Osteocyte (in vitro differentiated cells): ENCODE results near the gene ABCA13. TPM values are rescaled to one million over a fixed set of nuclear protein-coding genes. Genes with fewer than 3 reads are reported as not detected.

Source experiments
- DNase-seq: peaks from one replicate; pipeline ENCODE4 v3.0.0; 2021; ENCODE audit warnings: mixed read lengths; ENCODE audit not compliant: unreplicated experiment; ENCODE audit errors: extremely low spot score
- H3K27ac Mint-ChIP-seq: one replicate; pipeline ENCODE4 v1.8.0; 2021; ENCODE audit warnings: mild to moderate bottlenecking, mixed read lengths; ENCODE audit not compliant: unreplicated experiment
- H3K27me3 Mint-ChIP-seq: one replicate; pipeline ENCODE4 v1.8.0; 2021; ENCODE audit warnings: mixed read lengths; ENCODE audit not compliant: unreplicated experiment
- H3K36me3 Mint-ChIP-seq: one replicate; pipeline ENCODE4 v1.8.0; 2021; ENCODE audit warnings: mixed read lengths; ENCODE audit not compliant: unreplicated experiment
- H3K4me1 Mint-ChIP-seq: one replicate; pipeline ENCODE4 v1.8.0; 2021; ENCODE audit warnings: mixed read lengths; ENCODE audit not compliant: unreplicated experiment
- H3K4me3 Mint-ChIP-seq: one replicate; pipeline ENCODE4 v1.8.0; 2021; ENCODE audit warnings: mild to moderate bottlenecking, moderate library complexity, mixed read lengths; ENCODE audit not compliant: unreplicated experiment
- H3K9me3 Mint-ChIP-seq: one replicate; pipeline ENCODE4 v1.8.0; 2021; ENCODE audit warnings: mixed read lengths; ENCODE audit not compliant: unreplicated experiment
- total RNA-seq: library from RNA; stranded (reverse); gene quantifications from 2 replicates; pipeline ENCODE4 v1.2.1, GENCODE V29; 2021
- TF ChIP-seq, protein P1 (sequence below): fragments of 200-600 bp; sonication (generic); IDR thresholded peaks from 2 replicates; pipeline ENCODE4 v1.5.0; 2021; ENCODE audit warnings: antibody characterized with exemption, mild to moderate bottlenecking, moderate library complexity

The ABCA13 gene
- total RNA-seq, 1 donor from 2014 or later = 1.1 TPM

DNA sequence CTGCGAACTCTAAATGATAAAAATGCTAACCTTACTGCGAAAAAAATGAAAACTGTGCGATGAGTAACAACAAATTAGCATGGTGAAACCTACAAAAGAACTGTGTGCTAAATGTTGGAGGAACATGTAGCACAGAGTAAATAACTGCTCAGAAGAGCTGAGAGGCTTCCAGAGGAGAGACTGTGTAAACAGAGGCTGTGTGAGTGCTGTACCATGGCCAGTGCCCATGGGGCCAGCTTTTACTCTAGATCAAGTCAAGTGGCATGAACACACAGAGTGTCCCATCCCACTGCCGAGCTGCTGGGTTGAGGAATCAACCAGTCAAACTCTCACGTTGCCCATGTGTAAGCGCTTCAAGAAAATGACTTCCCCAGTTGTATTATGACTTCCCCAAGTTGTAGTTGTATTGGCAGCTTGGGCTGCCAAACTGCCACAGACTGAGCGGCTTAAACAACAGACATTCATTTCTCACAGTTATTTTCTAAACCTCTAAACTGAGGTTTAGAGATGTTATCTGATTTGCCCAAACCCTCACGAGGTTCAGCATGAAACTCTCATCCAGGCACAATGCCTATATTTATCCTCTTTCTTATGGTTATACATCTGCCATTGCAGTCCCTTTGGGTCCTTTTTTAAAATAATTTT is 270.7 kb downstream of the ABCA13 start:
- H3K9me3 Mint-ChIP-seq = no peaks in the 10 kb centered on the region
- H3K4me3 Mint-ChIP-seq = no peak overlapping the region
- H3K27ac Mint-ChIP-seq = no peak overlapping the region
- TF ChIP-seq, protein P1, sequence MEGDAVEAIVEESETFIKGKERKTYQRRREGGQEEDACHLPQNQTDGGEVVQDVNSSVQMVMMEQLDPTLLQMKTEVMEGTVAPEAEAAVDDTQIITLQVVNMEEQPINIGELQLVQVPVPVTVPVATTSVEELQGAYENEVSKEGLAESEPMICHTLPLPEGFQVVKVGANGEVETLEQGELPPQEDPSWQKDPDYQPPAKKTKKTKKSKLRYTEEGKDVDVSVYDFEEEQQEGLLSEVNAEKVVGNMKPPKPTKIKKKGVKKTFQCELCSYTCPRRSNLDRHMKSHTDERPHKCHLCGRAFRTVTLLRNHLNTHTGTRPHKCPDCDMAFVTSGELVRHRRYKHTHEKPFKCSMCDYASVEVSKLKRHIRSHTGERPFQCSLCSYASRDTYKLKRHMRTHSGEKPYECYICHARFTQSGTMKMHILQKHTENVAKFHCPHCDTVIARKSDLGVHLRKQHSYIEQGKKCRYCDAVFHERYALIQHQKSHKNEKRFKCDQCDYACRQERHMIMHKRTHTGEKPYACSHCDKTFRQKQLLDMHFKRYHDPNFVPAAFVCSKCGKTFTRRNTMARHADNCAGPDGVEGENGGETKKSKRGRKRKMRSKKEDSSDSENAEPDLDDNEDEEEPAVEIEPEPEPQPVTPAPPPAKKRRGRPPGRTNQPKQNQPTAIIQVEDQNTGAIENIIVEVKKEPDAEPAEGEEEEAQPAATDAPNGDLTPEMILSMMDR = no peak
- no peaks in the 10 kb centered on the region for H3K4me1 Mint-ChIP-seq
- DNase-seq = no peak
- H3K27me3 Mint-ChIP-seq = peaks cover 10% of the 10 kb centered on the region
- H3K36me3 Mint-ChIP-seq = no peaks in the 10 kb centered on the region

DNA sequence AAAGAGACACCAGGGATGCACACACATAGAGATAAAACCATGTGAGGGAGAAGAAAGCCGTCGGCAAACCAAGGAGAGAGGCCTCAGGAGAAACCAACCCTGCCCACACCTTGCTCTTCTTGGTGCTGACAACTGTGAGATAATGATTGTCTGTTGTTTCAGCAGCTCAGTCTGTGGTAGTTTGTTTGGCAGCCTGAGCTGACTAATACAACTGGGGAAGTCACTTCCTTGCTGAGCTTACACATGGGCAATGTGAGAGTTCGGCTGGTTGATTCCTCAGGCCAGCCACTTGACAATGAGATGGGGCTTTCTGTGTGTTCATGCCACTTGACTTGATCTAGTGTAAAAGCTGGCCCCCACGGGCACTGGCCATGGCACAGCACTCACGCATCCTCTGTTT is 271.8 kb downstream of the ABCA13 start:
- H3K27ac Mint-ChIP-seq = no peak overlapping the region

DNA sequence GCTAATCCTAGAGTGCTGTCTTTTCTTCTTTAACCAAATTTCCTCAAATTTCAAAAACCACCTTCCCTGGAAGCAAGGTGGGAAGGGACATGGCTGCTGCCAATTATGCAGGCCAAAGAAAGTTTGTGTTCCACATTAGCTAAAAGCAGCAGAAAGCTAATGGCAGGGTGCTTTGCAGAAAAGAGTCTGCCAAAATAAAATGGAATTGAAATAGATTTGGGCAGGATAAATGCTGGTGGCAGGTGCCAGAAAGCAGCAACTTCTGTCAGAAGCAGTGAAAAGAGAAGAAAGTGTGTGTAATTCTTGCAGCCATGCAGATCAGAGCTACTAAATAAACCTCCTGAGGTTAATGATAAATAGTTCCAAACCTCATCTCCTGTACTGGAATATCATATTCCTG is 275.5 kb downstream of the ABCA13 start:
- H3K9me3 Mint-ChIP-seq = no peaks in the 10 kb centered on the region
- H3K27ac Mint-ChIP-seq = no peak overlapping the region
- no peaks in the 10 kb centered on the region for H3K36me3 Mint-ChIP-seq
- DNase-seq = no peak
- peaks cover 5% of the 10 kb centered on the region for H3K27me3 Mint-ChIP-seq
- no peak overlapping the region for H3K4me3 Mint-ChIP-seq
- H3K4me1 Mint-ChIP-seq = no peaks in the 10 kb centered on the region
- TF ChIP-seq, protein P1 = no peak

More for the DNA sequence above, 271.8 kb downstream of the ABCA13 start:
- Mint-ChIP-seq H3K4me3 (no peak overlapping the region), H3K4me1 (no peaks in the 10 kb centered on the region), H3K27me3 (peaks cover 5% of the 10 kb centered on the region), H3K9me3 (no peaks in the 10 kb centered on the region), H3K36me3 (no peaks in the 10 kb centered on the region)
- TF ChIP-seq, protein P1 = no peak
- DNase-seq = no peak

DNA sequence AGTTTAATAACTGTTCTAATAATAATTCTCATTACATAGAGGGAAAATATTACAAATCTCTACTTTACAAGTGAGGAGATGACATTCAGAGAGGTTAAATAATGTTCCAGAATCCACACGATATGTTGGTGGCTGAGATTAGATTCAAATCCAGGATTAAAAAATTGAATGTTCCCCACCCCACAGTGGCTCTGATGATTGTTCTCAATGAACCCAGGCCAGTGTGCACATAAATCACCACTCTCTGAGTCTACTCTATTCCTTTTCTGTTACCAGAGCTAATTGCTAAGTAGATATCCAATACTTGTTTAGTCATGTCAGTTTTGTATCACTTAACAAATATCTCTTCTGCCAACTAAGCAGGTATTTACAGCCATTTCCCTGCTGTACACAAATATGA is 281.0 kb downstream of the ABCA13 start:
- TF ChIP-seq, protein P1 = no peak

DNA sequence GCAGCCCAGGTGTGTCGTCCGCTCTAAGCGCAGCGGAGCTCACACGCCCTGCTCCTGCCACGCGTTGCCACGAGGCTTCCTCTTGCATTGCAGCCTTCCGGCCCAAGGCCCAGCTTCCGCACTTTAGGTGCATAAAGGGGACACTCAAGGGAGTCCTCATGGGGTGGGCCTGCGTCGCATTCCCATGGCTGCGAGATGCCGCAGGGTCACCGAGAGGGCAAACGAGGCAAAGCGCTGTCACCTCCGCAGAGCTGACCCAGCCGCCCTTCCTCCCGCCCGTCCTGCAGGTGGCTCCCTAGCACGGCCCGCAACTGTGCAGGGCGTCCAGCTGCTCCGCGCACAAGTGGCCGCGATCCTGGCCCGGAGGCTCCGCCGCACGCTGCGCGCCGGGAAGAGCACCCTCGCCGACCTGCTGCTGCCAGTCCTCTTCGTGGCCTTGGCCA is 283.5 kb downstream of the ABCA13 start:
- peaks cover 6% of the 10 kb centered on the region for H3K27me3 Mint-ChIP-seq
- TF ChIP-seq, protein P1 = no peak
- no peaks in the 10 kb centered on the region for H3K9me3 Mint-ChIP-seq
- H3K27ac Mint-ChIP-seq = no peak overlapping the region
- H3K4me3 Mint-ChIP-seq = no peak overlapping the region
- no peaks in the 10 kb centered on the region for H3K36me3 Mint-ChIP-seq
- DNase-seq = no peak
- no peaks in the 10 kb centered on the region for H3K4me1 Mint-ChIP-seq

More for the DNA sequence above, 281.0 kb downstream of the ABCA13 start:
- Mint-ChIP-seq H3K9me3 (no peaks in the 10 kb centered on the region), H3K4me1 (no peaks in the 10 kb centered on the region), H3K36me3 (no peaks in the 10 kb centered on the region), H3K4me3 (no peak overlapping the region), H3K27ac (no peak overlapping the region), H3K27me3 (peaks cover 5% of the 10 kb centered on the region)
- DNase-seq = no peak
